ENCODE data around the gene FSIP1.

The FSIP1 gene

GRCh38 chr15:39645138-39645975, 137.3 kb downstream of the FSIP1 start:
- DNase-seq (ENCODE audit: low read depth in 2 of 2) = no peak

GRCh38 chr15:39644136-39644535, 138.5 kb downstream of the FSIP1 start:
- no peak for DNase-seq (ENCODE audit: low read depth in 2 of 2)

GRCh38 chr15:39643727-39644126, 138.9 kb downstream of the FSIP1 start:
- no peak for DNase-seq (ENCODE audit: low read depth in 2 of 2)

GRCh38 chr15:39642011-39642640, 140.5 kb downstream of the FSIP1 start:
- no peak for DNase-seq (ENCODE audit: low read depth in 2 of 2)

GRCh38 chr15:39641191-39641889, 141.3 kb downstream of the FSIP1 start:
- DNase-seq (ENCODE audit: low read depth in 2 of 2) = no peak

GRCh38 chr15:39640665-39641064, 142.0 kb downstream of the FSIP1 start:
- no peak for DNase-seq (ENCODE audit: low read depth in 2 of 2)

GRCh38 chr15:39639037-39639436, 143.6 kb downstream of the FSIP1 start:
- no peak for DNase-seq (ENCODE audit: low read depth in 2 of 2)

GRCh38 chr15:39638041-39638440, 144.6 kb downstream of the FSIP1 start:
- no peak for DNase-seq (ENCODE audit: low read depth in 2 of 2)

GRCh38 chr15:39631357-39631756, 151.3 kb downstream of the FSIP1 start:
- DNase-seq (ENCODE audit: low read depth in 2 of 2) = no peak

GRCh38 chr15:39629906-39630305, 152.7 kb downstream of the FSIP1 start:
- DNase-seq (ENCODE audit: low read depth in 2 of 2) = no peak

- peak; percentile 28 to 56 for DNase-seq (ENCODE audit: low read depth in 2 of 2)
Observed at GRCh38 chr15:39629371-39629770, 153.3 kb downstream of the FSIP1 start.

- no peak for DNase-seq (ENCODE audit: low read depth in 2 of 2)
Observed at GRCh38 chr15:39628546-39629257, 153.9 kb downstream of the FSIP1 start.

GRCh38 chr15:39628144-39628508, 154.5 kb downstream of the FSIP1 start:
- no peak for DNase-seq (ENCODE audit: low read depth in 2 of 2)

- DNase-seq (ENCODE audit: low read depth in 2 of 2) = no peak
Observed at GRCh38 chr15:39627451-39628143, 155.0 kb downstream of the FSIP1 start.

- no peak for DNase-seq (ENCODE audit: low read depth in 2 of 2)
Observed at GRCh38 chr15:39625856-39626255, 156.8 kb downstream of the FSIP1 start.

GRCh38 chr15:39625451-39625850, 157.2 kb downstream of the FSIP1 start:
- no peak for DNase-seq (ENCODE audit: low read depth in 2 of 2)

GRCh38 chr15:39624806-39625205, 157.8 kb downstream of the FSIP1 start:
- DNase-seq (ENCODE audit: low read depth in 2 of 2) = peak in 1 of 2 donors; percentile 28

GRCh38 chr15:39623529-39623931, 159.1 kb downstream of the FSIP1 start:
- no peak for DNase-seq (ENCODE audit: low read depth in 2 of 2)

GRCh38 chr15:39622660-39623516, 159.8 kb downstream of the FSIP1 start:
- no peak for DNase-seq (ENCODE audit: low read depth in 2 of 2)

GRCh38 chr15:39621976-39622375, 160.7 kb downstream of the FSIP1 start:
- DNase-seq (ENCODE audit: low read depth in 2 of 2) = no peak

GRCh38 chr15:39621210-39621609, 161.4 kb downstream of the FSIP1 start:
- no peak for DNase-seq (ENCODE audit: low read depth in 2 of 2)
